GM12878 (cell line): ENCODE data around the gene SLCO3A1. TPM values are rescaled to one million over a fixed set of nuclear protein-coding genes. Genes with fewer than 3 reads are reported as not detected.

ENCODE experiments used
- ATAC-seq: fragments of 200-7000 bp; cut with Tn5 transposase; 3 replicates; pipeline ENCODE4 v1.9.1; 2020; ENCODE audit warnings: mild to moderate bottlenecking, moderate library complexity
- BruUV-seq: library from RNA; stranded (reverse); fragments of 400-500 nt; replicated peaks from 2 replicates; lab custom pipeline; 2021; lab: Mats Ljungman, UMichigan
- CTCF ChIA-PET: fragments of 300-600 bp; sonication (Branson Sonifier 250); formaldehyde crosslinking; extraction: SDS; loops from one replicate; lab custom pipeline; 2021; ENCODE audit warnings: inconsistent platforms; lab: Yijun Ruan, JAX
- POLR2A ChIA-PET: fragments of 350-600 bp; formaldehyde crosslinking; extraction: SDS; loops from one replicate; lab custom pipeline; 2021; ENCODE audit warnings: inconsistent platforms; lab: Charles Lee
- RAD21 ChIA-PET: fragments of 300-600 bp; sonication (Branson Sonifier 250); formaldehyde crosslinking; loops from one replicate; lab custom pipeline; 2023; ENCODE audit warnings: antibody characterized with exemption; ENCODE audit not compliant: unreplicated experiment; lab: Charles Lee
- SMC1A ChIA-PET: fragments of 300-600 bp; sonication (Branson Sonifier 250); formaldehyde crosslinking; loops from one replicate; lab custom pipeline; 2023; ENCODE audit not compliant: unreplicated experiment, uncharacterized antibody; lab: Charles Lee
- DNase-seq: peaks from one replicate; pipeline ENCODE4 v3.0.0-alpha.2; 2011; ENCODE audit warnings: low read depth, low spot score
- FAIRE-seq: peaks from 3 replicates; lab custom pipeline; 2011; peaks lifted over from hg19 to GRCh38; lab: Jason Lieb, UNC
- H2AFZ ChIP-seq: 2 replicates; pipeline ENCODE4 v1.6.0; 2011; ENCODE audit warnings: low read depth, low read length, control low read depth; ENCODE audit not compliant: control insufficient read depth
- H3K27ac ChIP-seq: 2 replicates; pipeline ENCODE4 v1.5.1; 2011; ENCODE audit warnings: control low read depth; ENCODE audit not compliant: control insufficient read depth, insufficient read depth
- H3K27me3 ChIP-seq, 2 experiments: replicated peaks in 1 of 2; 2 replicates each; pipeline versions ENCODE4 v1.6.0 to v1.6.1; 2011; ENCODE audit warnings: low read length in 1 of 2; ENCODE audit not compliant: control insufficient read depth in 2 of 2, insufficient read depth in 2 of 2
- H3K36me3 ChIP-seq, 2 experiments: 2 replicates each; pipeline ENCODE4 v1.5.1; 2011; ENCODE audit warnings: low read length in 1 of 2; ENCODE audit not compliant: control insufficient read depth in 2 of 2, insufficient read depth in 2 of 2
- H3K4me1 ChIP-seq: 2 replicates; pipeline ENCODE4 v1.6.1; 2011; ENCODE audit warnings: mild to moderate bottlenecking, low read length, moderate library complexity, mixed read lengths; ENCODE audit not compliant: control insufficient read depth, insufficient read depth
- H3K4me2 ChIP-seq: 2 replicates; pipeline ENCODE4 v1.6.0; 2011; ENCODE audit warnings: control low read depth; ENCODE audit not compliant: control insufficient read depth, insufficient read depth
- H3K4me3 ChIP-seq: fragments of 200-600 bp; sonication (generic); 2 replicates; pipeline ENCODE4 v1.5.1; 2016
- H3K79me2 ChIP-seq: 2 replicates; pipeline ENCODE4 v1.6.0; 2011; ENCODE audit warnings: low read length; ENCODE audit not compliant: control insufficient read depth, insufficient read depth
- H3K9ac ChIP-seq: 2 replicates; pipeline ENCODE4 v1.8.0; 2011; ENCODE audit warnings: low read length, control low read depth, mixed read lengths; ENCODE audit not compliant: control insufficient read depth, insufficient read depth
- H3K9me3 ChIP-seq: replicated peaks from 3 replicates; pipeline ENCODE4 v1.5.1; 2011; ENCODE audit warnings: mild to moderate bottlenecking, low read length; ENCODE audit not compliant: control insufficient read depth, insufficient read depth
- H4K20me1 ChIP-seq: 2 replicates; pipeline ENCODE4 v1.6.0; 2011; ENCODE audit not compliant: control insufficient read depth, insufficient read depth
- ATF7 ChIP-seq: fragments of 450-650 bp; IDR thresholded peaks from 2 replicates; pipeline ENCODE4 v1.6.1; 2016; ENCODE audit warnings: low read depth, mild to moderate bottlenecking
- BACH1 ChIP-seq: fragments of 450-650 bp; IDR thresholded peaks from 2 replicates; pipeline ENCODE4 v1.6.1; 2017; ENCODE audit warnings: mild to moderate bottlenecking, borderline replicate concordance
- EGR1 ChIP-seq, 2 experiments: IDR thresholded peaks; 1 replicate in 1 of 2; 2 replicates in 1 of 2; pipeline ENCODE4 v1.6.1; 2011 to 2012; ENCODE audit warnings: low read depth in 2 of 2, low read length in 2 of 2, borderline replicate concordance in 1 of 2, mild to moderate bottlenecking in 1 of 2, moderate library complexity in 1 of 2
- FOXK2 ChIP-seq: fragments of 450-650 bp; IDR thresholded peaks from 2 replicates; pipeline ENCODE4 v1.6.1; 2017; ENCODE audit warnings: mild to moderate bottlenecking, moderate library complexity
- FOXM1 ChIP-seq: IDR thresholded peaks from 2 replicates; pipeline ENCODE4 v1.6.1; 2012; ENCODE audit warnings: low read depth, mild to moderate bottlenecking, inconsistent platforms, low read length, moderate library complexity
- KAT2A ChIP-seq: conservative IDR thresholded peaks from 2 replicates; pipeline ENCODE4 v1.6.1; 2011; ENCODE audit warnings: low read depth, low read length; ENCODE audit not compliant: control insufficient read depth
- NR2C1 ChIP-seq: fragments of 450-650 bp; IDR thresholded peaks from 2 replicates; pipeline ENCODE4 v1.6.1; 2017; ENCODE audit warnings: antibody characterized with exemption, mild to moderate bottlenecking, moderate library complexity
- NRF1 ChIP-seq: conservative IDR thresholded peaks from 2 replicates; pipeline ENCODE4 v1.6.1; 2011; ENCODE audit warnings: mild to moderate bottlenecking, low read depth, low read length, improper control_type of control experiment
- PAX5 ChIP-seq: IDR thresholded peaks from 2 replicates; pipeline ENCODE4 v1.6.1; 2011; ENCODE audit warnings: low read depth, low read length, borderline replicate concordance
- POLR2AphosphoS2 ChIP-seq: IDR thresholded peaks from 2 replicates; pipeline ENCODE4 v1.6.1; 2011; ENCODE audit warnings: low read depth, mild to moderate bottlenecking, low read length, improper control_type of control experiment, moderate library complexity
- RAD21 ChIP-seq: IDR thresholded peaks from 2 replicates; pipeline ENCODE4 v1.6.1; 2011; ENCODE audit warnings: mild to moderate bottlenecking, low read depth, low read length, moderate library complexity; ENCODE audit not compliant: insufficient read depth
- RFX5 ChIP-seq: IDR thresholded peaks from 2 replicates; pipeline ENCODE4 v1.6.1; 2011; ENCODE audit warnings: low read depth, low read length, improper control_type of control experiment
- SIN3A ChIP-seq: IDR thresholded peaks from 2 replicates; pipeline ENCODE4 v1.6.1; 2012; ENCODE audit warnings: low read depth, low read length, improper control_type of control experiment
- SPI1 ChIP-seq: IDR thresholded peaks from 2 replicates; pipeline ENCODE4 v1.6.1; 2011; ENCODE audit warnings: low read depth, mild to moderate bottlenecking, low read length, moderate library complexity, borderline replicate concordance; ENCODE audit not compliant: insufficient read depth
- STAT1 ChIP-seq: fragments of 450-650 bp; conservative IDR thresholded peaks from 2 replicates; pipeline ENCODE4 v1.6.1; 2014; ENCODE audit warnings: antibody characterized with exemption, mild to moderate bottlenecking
- ZNF274 ChIP-seq: IDR thresholded peaks from one replicate; pipeline ENCODE4 v1.8.0; 2011; ENCODE audit not compliant: insufficient read length, insufficient read depth
- WGBS: methylation state at CpG from one replicate; pipeline ENCODE4 v1.1.6; 2016; ENCODE audit warnings: low lambda C conversion rate; ENCODE audit not compliant: insufficient replicate concordance, insufficient coverage; ENCODE audit errors: missing lambda C conversion rate; 5-methylcytosine and 5-hydroxymethylcytosine counted together
- in situ Hi-C: fragments of 300-500 bp; cut with MboI; formaldehyde crosslinking; loops from 9 replicates; pipeline ENCODE4 v1.14.3; 2018; ENCODE audit warnings: mixed read lengths
- intact Hi-C: fragments of 100-400 bp; cut with micrococcal nuclease; formaldehyde crosslinking; loops from one replicate; pipeline ENCODE4 v1.14.2; 2022; ENCODE audit not compliant: unreplicated experiment
- polyA plus RNA-seq, 11 experiments: library from polyadenylated mRNA; depleted of rRNA in 4 of 11; unstranded in 6 of 11; stranded (reverse) in 5 of 11; fragments of >200 nt; fragmentation: Nextera tagmentation in 4 of 11; fragmentation: Illumina TruSeq in 1 of 11; extraction: Ambion mirVana in 4 of 11; extraction: Trizol in 1 of 11; gene quantifications; 1 replicate in 1 of 11; 2 replicates in 10 of 11; pipeline versions ENCODE4 v1.2.1 to v1.2.3, GENCODE V29; 2011 to 2016; ENCODE audit warnings: inconsistent platforms in 2 of 11, missing spikeins in 2 of 11, low read depth in 1 of 11
- total RNA-seq, 4 experiments: library from RNA; depleted of rRNA in 3 of 4; stranded (reverse); fragments of >200 nt in 3 of 4; fragmentation: Illumina TruSeq in 1 of 4; extraction: Trizol in 1 of 4; gene quantifications; 2 replicates each; pipeline versions ENCODE4 v1.2.1 to v1.2.3, GENCODE V29; 2013 to 2021
- TF ChIP-seq, protein P1 (sequence below): fragments of 450-650 bp; IDR thresholded peaks from 2 replicates; pipeline ENCODE4 v1.6.1; 2017; ENCODE audit warnings: antibody characterized with exemption, mild to moderate bottlenecking, moderate library complexity
- TF ChIP-seq, protein P2 (sequence below): fragments of 450-650 bp; conservative IDR thresholded peaks from 2 replicates; pipeline ENCODE4 v1.6.1; 2017; ENCODE audit warnings: mild to moderate bottlenecking, moderate library complexity
- TF ChIP-seq, protein P3 (sequence below): fragments of 450-650 bp; IDR thresholded peaks from 2 replicates; pipeline ENCODE4 v1.6.1; 2016; ENCODE audit warnings: mild to moderate bottlenecking

SLCO3A1 gene
- total and polyA plus RNA-seq, 10 of the 15 experiments (the other 5 are each of a cell fraction or from before 2014, with no cell fraction given), result 0.05 to 5.9 (median 0.31) TPM

DNA sequence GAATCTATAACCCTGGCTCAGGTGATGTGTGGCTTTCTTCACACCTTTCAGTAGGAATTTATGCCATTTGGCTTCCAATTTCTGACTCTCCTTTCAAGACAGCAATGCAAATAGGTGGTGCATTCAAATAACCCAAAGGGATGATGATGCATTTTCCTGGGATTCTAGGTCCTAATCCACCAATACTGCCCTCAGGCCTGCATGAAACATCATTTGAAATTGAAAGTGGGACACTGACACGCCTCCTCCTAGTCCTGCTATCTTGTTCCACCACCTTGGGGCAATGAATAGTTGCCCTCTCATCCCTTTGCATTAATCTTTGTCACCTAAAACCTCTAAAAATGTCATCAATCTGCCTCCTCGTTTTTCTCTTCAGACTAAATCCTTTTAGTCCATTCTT lies 341.7 kb downstream of the SLCO3A1 start:
- TF ChIP-seq EGR1 (IDR thresholded peaks at IDR 0.05; ENCODE audit: borderline replicate concordance in 1 of 2, low read depth in 2 of 2, low read length in 2 of 2) (no peak), BACH1 (no peak), FOXK2 (no peak), PAX5 (no peak), SPI1 (no peak), SIN3A (no peak), STAT1 (no peak), ATF7 (no peak), FOXM1 (no peak), NRF1 (no peak), ZNF274 (no peak), RAD21 (no peak), POLR2AphosphoS2 (no peak), RFX5 (no peak), KAT2A (no peak), NR2C1 (no peak)
- TF ChIP-seq, protein P1, sequence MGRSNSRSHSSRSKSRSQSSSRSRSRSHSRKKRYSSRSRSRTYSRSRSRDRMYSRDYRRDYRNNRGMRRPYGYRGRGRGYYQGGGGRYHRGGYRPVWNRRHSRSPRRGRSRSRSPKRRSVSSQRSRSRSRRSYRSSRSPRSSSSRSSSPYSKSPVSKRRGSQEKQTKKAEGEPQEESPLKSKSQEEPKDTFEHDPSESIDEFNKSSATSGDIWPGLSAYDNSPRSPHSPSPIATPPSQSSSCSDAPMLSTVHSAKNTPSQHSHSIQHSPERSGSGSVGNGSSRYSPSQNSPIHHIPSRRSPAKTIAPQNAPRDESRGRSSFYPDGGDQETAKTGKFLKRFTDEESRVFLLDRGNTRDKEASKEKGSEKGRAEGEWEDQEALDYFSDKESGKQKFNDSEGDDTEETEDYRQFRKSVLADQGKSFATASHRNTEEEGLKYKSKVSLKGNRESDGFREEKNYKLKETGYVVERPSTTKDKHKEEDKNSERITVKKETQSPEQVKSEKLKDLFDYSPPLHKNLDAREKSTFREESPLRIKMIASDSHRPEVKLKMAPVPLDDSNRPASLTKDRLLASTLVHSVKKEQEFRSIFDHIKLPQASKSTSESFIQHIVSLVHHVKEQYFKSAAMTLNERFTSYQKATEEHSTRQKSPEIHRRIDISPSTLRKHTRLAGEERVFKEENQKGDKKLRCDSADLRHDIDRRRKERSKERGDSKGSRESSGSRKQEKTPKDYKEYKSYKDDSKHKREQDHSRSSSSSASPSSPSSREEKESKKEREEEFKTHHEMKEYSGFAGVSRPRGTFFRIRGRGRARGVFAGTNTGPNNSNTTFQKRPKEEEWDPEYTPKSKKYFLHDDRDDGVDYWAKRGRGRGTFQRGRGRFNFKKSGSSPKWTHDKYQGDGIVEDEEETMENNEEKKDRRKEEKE, result no peak
- TF ChIP-seq, protein P2, sequence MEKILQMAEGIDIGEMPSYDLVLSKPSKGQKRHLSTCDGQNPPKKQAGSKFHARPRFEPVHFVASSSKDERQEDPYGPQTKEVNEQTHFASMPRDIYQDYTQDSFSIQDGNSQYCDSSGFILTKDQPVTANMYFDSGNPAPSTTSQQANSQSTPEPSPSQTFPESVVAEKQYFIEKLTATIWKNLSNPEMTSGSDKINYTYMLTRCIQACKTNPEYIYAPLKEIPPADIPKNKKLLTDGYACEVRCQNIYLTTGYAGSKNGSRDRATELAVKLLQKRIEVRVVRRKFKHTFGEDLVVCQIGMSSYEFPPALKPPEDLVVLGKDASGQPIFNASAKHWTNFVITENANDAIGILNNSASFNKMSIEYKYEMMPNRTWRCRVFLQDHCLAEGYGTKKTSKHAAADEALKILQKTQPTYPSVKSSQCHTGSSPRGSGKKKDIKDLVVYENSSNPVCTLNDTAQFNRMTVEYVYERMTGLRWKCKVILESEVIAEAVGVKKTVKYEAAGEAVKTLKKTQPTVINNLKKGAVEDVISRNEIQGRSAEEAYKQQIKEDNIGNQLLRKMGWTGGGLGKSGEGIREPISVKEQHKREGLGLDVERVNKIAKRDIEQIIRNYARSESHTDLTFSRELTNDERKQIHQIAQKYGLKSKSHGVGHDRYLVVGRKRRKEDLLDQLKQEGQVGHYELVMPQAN, result no peak
- TF ChIP-seq, protein P3, sequence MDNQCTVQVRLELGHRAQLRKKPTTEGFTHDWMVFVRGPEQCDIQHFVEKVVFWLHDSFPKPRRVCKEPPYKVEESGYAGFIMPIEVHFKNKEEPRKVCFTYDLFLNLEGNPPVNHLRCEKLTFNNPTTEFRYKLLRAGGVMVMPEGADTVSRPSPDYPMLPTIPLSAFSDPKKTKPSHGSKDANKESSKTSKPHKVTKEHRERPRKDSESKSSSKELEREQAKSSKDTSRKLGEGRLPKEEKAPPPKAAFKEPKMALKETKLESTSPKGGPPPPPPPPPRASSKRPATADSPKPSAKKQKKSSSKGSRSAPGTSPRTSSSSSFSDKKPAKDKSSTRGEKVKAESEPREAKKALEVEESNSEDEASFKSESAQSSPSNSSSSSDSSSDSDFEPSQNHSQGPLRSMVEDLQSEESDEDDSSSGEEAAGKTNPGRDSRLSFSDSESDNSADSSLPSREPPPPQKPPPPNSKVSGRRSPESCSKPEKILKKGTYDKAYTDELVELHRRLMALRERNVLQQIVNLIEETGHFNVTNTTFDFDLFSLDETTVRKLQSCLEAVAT, result no peak
- Histone ChIP-seq H3K9ac (no peak overlapping the region), H3K27ac (no peak overlapping the region), H3K4me3 (no peak overlapping the region), H3K27me3 (no peaks in the 10 kb centered on the region; a peak in 1 of 4 replicates), H3K79me2 (no peaks in the 10 kb centered on the region), H2AFZ (no peak overlapping the region), H3K4me2 (no peak overlapping the region), H3K36me3 (no peaks in the 10 kb centered on the region), H4K20me1 (no peaks in the 10 kb centered on the region), H3K9me3 (no peaks in the 10 kb centered on the region; the same call in 2 of the 3 replicates), H3K4me1 (no peaks in the 10 kb centered on the region)
- ATAC-seq, result no peak
- DNase-seq, result no peak
- ChIA-PET CTCF (no interaction called here), RAD21 (no interaction called here), POLR2A (no interaction called here), SMC1A (no interaction called here)
- no TSS peak for BruUV-seq
- WGBS, result 0% methylated on average over 2 of the region's 2 CpGs
- in situ Hi-C loops (no loop called here), intact Hi-C loops (no loop called here)
- FAIRE-seq, result no peak
